GM12872 (cell line): ENCODE measurements around the gene ADCY5.

Source experiments
- TF ChIP-seq, protein P1 (sequence below): IDR thresholded peaks from 3 replicates; pipeline ENCODE4 v1.5.1; 2011; ENCODE audit warnings: low read depth, mild to moderate bottlenecking, low read length, moderate library complexity; ENCODE audit not compliant: insufficient read depth

ADCY5 gene

DNA sequence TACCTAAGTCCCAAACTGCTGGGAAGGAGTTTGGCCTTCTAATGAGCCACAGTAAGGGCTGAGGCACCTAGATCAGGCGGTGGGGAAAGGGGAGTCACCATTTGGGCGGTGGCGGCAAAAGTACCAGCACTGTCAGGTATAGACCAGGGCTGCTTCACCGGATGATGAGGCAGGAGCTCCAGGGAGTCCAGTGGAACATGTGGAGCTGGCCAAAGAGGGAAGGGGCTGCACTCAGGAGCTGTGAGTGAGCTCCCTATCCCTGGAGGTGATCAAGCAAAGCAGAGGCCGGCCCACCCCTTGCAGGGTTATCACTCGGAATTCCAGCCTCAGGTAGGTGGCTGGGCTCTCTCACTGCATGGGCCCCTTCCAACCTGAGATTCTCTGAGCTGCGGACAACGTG lies 138.7 kb downstream of the ADCY5 start:
- TF ChIP-seq, protein P1, sequence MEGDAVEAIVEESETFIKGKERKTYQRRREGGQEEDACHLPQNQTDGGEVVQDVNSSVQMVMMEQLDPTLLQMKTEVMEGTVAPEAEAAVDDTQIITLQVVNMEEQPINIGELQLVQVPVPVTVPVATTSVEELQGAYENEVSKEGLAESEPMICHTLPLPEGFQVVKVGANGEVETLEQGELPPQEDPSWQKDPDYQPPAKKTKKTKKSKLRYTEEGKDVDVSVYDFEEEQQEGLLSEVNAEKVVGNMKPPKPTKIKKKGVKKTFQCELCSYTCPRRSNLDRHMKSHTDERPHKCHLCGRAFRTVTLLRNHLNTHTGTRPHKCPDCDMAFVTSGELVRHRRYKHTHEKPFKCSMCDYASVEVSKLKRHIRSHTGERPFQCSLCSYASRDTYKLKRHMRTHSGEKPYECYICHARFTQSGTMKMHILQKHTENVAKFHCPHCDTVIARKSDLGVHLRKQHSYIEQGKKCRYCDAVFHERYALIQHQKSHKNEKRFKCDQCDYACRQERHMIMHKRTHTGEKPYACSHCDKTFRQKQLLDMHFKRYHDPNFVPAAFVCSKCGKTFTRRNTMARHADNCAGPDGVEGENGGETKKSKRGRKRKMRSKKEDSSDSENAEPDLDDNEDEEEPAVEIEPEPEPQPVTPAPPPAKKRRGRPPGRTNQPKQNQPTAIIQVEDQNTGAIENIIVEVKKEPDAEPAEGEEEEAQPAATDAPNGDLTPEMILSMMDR = no peak

DNA sequence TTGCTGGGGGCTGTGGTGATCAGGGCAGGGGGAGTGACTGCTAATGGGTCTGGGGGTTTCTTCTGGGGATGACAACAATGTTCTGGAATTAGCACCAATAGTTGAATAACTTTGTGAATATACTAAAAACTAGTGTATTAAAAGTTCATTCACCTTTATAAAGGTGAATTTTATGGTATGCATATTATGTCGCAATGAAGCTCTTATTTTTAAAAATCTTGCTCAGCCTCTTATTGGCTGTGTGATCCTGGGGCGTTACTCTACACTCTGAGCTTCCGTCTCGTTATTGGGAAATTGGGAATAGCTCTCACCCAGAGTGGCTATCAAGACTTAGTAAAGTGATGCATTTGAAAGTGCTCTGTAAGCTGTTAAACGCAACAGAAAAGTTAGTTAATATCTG lies 141.8 kb downstream of the ADCY5 start:
- TF ChIP-seq, protein P1 = no peak

DNA sequence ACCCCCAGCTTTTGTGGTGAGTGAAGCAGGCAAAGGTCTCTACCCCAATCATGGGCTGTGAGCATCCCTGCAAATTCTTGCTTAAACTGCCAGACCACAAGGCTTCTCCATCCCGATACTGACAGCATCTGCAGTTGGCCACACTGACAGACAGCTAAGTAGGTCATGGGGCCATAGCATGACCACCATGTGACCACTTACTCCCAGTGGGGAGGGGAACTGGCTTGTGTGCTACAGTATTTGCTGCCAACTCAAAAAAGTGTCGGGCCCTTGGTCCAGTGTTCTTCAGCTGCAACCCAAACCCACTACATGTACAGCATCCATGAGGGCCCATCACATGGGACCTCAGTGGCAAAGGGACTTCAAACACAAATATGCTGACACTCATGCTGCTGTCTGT lies 143.7 kb downstream of the ADCY5 start:
- TF ChIP-seq, protein P1 = no peak

DNA sequence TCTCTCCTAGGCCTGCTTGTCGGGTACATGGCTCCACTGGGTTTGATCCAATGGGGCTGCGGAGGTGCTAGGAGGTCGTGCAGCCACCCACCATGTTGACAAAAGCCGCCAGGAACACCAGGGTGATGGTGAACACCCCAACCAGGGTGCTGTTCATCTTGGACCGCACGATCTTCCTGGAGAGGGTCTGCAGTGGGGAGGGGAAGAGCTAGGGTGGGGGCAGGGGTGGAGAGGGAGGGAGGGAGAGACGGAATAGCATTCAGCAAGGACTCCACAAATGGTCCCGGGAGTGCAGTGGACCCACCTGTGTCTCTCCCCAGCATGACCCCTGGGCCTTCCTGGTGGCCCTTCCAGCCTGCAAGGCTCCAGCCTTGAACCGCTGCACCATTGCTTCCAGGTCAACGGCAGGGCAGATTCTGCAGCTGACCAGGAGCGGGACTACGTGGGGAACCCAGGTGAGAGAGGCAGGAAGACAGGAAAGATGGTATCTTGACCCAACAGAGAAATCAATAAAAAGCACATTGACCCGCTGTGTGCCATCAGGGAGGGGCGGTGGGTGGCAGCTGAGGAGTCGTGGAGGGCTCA lies 144.8 kb downstream of the ADCY5 start:
- TF ChIP-seq, protein P1 = no peak

DNA sequence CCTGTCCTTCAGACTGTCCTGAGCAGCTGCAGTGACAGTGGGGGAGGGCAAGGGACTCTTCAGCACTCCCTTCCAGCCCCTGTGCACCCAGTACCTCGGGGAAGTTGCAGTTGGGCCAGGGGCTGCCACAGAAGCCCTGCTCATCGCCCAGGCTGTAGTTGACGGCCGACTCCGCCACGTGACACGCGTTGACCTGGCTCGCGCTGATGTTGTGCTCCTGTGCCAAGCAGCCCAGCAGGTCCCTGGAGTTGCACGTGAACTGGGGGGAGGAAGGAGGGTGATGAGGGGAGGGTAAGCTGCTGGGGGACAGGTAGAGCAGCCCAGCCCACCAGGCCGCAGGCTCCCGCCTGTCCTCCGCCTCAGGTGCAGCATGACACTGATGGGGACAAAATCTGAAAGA lies 145.9 kb downstream of the ADCY5 start:
- TF ChIP-seq, protein P1 = no peak

DNA sequence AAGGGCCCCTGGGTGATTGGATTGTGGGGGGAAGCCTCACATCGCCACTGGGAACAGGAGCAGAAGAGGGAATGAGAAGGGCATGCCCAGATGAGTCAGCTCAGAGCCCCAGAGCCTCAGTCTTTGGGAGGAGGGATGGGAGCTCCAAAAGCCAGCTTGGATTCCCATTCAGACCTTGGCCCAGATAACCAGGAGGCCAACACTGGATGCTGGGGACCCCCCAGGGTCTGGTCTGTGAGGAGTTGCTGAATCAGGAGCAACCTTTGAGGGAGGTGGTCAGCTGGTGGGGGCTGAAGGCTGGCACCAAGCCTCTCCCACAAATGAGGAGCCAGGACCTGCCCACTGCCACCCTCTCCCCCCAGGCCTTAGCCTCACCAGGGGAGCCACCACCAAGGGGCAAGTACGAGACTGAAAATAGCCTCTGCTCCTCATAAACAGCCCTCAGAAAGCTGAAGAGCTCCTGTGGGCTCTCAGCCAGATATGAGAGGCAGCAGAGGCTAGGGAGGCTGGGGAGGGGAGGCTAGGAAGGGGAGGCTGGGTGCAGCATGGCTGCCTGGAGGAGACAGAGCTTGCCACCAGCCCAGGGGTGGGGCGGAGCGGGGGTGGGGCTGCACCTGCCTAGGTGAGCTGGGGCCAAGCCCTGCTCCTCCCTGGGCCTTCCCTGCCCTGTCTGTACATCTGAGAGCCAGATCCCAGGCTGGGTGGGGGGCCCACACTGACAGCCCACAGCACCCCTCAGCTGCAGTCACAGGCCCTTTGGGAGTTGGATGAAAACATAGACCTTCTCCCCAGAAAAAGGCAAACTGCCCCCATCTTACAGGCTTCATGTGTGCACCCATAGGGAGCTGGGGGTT lies 147.3 kb downstream of the ADCY5 start:
- TF ChIP-seq, protein P1 = no peak

DNA sequence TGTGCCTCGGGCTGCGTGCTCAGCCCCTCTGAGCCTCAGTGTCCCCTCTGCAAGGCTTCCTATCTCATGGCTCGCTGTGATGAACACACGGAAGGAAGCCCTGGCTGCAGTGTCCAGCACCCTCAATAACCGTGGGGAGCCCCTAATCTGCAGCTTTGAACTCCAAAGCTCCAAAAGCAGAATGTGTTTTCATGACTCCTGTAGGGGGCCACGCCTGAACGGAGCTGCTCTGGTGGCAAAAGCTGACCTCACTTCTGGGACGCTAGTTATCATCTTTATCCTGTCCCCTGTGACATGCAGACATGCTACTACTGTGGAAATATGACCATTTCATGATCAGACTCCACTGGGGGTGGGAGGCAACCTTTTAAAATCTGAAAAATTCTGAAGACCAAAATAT lies 148.3 kb downstream of the ADCY5 start:
- TF ChIP-seq, protein P1 = no peak
